Fibroblast of peridontal ligament (primary cell): ENCODE results near the gene CXCL10.

Experiments used
- DNase-seq: peaks from one replicate; pipeline ENCODE4 v3.0.0-alpha.2; 2010; ENCODE audit errors: extremely low read depth

Gene CXCL10

DNA sequence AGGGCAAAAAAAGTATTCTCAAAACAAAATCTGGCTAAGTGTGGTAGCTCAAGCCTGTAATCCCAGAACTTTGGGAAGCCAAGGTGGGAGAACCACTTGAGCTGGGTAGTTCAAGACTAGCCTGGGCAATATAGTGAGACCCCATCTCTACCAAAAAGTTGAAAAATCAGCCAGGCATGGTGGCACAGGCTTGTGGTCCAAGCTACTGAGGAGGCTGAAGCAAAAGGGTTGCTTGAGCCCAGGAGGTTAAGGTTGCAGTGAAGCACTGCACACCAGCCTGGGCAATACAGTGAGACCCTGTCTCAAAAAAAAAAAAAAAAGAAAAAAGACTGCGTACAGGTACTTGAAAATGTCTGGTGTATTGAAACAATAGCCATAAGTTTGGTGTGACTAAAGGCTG, 30.8 kb downstream of the CXCL10 start:
- no peak for DNase-seq

DNA sequence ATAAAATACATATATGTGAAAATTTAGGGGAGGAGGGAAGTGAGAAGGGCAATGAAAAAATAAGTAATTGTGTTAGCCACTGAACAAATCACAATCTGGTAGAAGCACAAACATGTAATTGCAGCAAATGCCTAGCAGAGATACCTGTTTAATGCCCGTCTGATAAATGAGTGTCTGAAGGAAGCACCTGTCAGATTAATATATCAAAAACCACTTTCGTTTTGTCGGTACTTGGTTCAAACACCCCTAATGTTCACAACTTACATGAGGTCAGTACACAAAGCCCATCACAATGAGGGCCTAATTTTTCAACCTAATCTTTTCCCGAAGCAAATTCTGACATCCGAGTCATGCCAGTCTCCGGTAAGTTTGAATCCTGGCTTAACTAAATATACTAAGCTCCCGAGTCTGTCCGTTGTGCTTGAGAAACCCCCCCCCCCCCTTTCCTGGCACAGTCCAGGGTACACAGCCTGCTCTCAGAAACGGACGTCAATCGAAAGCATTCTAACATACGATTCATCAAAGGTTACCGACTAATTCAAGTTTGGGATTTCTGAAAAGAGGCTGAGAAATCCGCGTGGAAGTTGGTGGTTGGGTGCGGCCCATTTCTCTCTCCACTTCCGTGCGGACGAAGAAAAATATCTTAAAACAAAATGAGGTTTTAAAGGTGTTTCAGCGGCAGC, 33.3 kb downstream of the CXCL10 start:
- peak; percentile 25 for DNase-seq

DNA sequence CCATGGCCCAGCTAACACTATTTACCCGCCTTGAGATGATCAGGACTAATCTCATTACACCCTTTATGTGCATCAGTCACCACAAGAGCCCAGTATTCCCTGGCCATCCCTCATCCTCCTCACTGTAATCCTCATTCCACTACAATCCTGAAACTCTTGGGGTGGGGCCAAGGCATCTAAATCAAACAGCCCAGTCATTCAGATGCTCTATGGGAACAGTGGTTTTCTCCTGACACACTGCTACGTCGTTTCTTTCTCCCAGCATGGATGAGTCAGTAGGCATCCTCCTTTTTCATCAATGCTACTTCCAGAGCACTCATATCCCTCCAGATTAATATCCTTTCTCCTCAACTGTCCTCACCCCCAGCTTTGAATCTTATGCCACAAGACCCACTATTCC, 38.2 kb downstream of the CXCL10 start:
- peak; percentile 88 for DNase-seq

DNA sequence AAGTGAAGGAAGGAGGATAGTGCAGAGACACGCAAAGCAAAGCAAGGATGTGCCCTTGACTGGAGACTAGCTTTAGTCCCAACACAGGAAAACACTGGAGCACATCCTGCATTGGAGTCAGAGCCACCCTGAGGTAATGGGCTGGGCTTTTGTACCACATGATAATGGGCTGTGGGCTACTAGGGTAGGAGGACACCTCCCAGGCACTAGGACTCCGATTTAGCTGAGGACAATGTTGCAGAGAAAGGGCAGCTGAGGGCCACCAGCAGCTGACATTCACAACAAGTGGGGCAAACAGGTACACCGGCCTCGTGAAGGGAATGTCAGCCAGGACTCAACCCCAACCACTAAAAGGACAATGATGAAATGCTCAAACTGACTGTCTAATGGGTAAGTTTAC, 42.7 kb downstream of the CXCL10 start:
- DNase-seq: no peak

DNA sequence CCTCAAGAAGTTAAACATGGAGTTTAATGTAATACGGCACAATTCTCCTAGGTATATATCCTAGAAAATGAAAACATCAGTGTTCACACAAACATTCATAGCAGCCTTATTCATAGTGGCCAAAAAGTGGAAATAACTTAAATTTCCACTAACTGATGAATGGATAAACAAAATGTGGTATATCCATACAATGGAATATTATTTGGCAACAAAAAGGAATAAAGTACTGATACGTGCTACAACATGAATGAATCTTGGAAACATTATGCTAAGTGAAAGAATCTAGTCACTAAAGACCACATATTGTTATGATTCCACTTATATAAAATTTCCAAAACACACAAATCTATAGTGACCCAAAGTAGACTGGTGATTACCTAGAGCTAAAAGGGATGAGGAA, 47.1 kb downstream of the CXCL10 start:
- no peak for DNase-seq

DNA sequence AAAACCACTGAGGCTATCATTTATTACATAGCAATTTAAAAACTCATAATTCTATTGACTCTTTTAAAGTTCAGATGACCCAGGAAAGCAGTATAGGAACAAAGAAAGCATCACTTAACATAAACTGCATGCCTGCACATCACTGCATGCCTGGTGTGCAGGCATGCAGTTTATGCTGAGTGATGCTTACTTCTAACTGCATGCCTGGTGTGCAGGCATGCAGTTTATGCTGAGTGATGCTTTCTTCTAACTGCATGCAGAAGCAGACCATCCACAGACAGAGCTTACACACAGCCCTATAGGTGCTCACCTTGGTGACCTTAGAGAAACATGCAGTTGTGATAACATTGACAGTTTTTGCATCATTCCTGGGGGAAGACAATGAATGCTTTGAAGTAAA, 49.5 kb downstream of the CXCL10 start:
- no peak for DNase-seq
